Endothelial cell of umbilical vein (primary cell): Measurements from ENCODE around the gene PCMTD2. TPM values are rescaled to one million over a fixed set of nuclear protein-coding genes. Genes with fewer than 3 reads are reported as not detected.
"Not testable (repeated sequence)": the region's sequence is repeated elsewhere in the genome, so short reads cannot be mapped to it uniquely, and the experiment has no call there.

Experiments used
- BruUV-seq: library from RNA; stranded (reverse); fragments of 400-500 nt; replicated peaks from 2 replicates; lab custom pipeline; 2021; lab: Mats Ljungman, UMichigan
- CTCF ChIA-PET: fragments of 300-600, 350-600 bp; sonication (Branson Sonifier 250); formaldehyde crosslinking; loops from one replicate; lab custom pipeline; 2021; ENCODE audit warnings: antibody characterized with exemption, inconsistent platforms; lab: Charles Lee
- POLR2A ChIA-PET: fragments of 300-600, 350-600 bp; sonication (Branson Sonifier 250); formaldehyde crosslinking; loops from one replicate; lab custom pipeline; 2021; ENCODE audit warnings: antibody characterized with exemption, inconsistent platforms; lab: Charles Lee
- DNase-seq: peaks from one replicate; pipeline ENCODE4 v3.0.0-alpha.2; 2011; ENCODE audit warnings: low read depth, low spot score
- FAIRE-seq: peaks from 2 replicates; lab custom pipeline; 2011; peaks lifted over from hg19 to GRCh38; lab: Jason Lieb, UNC
- H2AFZ ChIP-seq: 2 replicates; pipeline ENCODE4 v1.6.0; 2012; ENCODE audit warnings: low read depth, low read length, control low read depth, inconsistent platforms
- H3K27ac ChIP-seq: 2 replicates; pipeline ENCODE4 v1.5.1; 2011; ENCODE audit warnings: low read depth, mild to moderate bottlenecking, control low read depth, low read length, moderate library complexity; ENCODE audit not compliant: insufficient read depth
- H3K27me3 ChIP-seq, 2 experiments: 2 replicates each; pipeline versions ENCODE4 v1.6.0 to v1.6.1; 2011; ENCODE audit warnings: low read length in 2 of 2, mixed read lengths in 1 of 2; ENCODE audit not compliant: control insufficient read depth in 2 of 2, insufficient read depth in 2 of 2
- H3K36me3 ChIP-seq, 2 experiments: 2 replicates in 1 of 2; 3 replicates in 1 of 2; pipeline ENCODE4 v1.5.1; 2011; ENCODE audit warnings: low read length in 2 of 2, mild to moderate bottlenecking in 1 of 2, moderate library complexity in 1 of 2; ENCODE audit not compliant: control insufficient read depth in 2 of 2, insufficient read depth in 2 of 2; ENCODE audit errors: extremely low read depth in 1 of 2
- H3K4me1 ChIP-seq: 3 replicates; pipeline ENCODE4 v1.5.1; 2011; ENCODE audit warnings: mild to moderate bottlenecking, low read length; ENCODE audit not compliant: control insufficient read depth, insufficient read depth; ENCODE audit errors: extremely low read depth
- H3K4me2 ChIP-seq: 2 replicates; pipeline ENCODE4 v1.6.1; 2011; ENCODE audit warnings: low read length, control low read depth, mixed read lengths; ENCODE audit not compliant: insufficient read depth
- H3K4me3 ChIP-seq, 3 experiments: fragments of 200-600 bp in 1 of 3; sonication (generic), shearing (Covaris generic) in 1 of 3; replicated peaks in 1 of 3; 2 replicates each; pipeline ENCODE4 v1.5.1; 2011 to 2016; ENCODE audit warnings: control low read depth in 3 of 3, low read length in 3 of 3, mild to moderate bottlenecking in 2 of 3, inconsistent platforms in 1 of 3, low read depth in 1 of 3, moderate library complexity in 1 of 3; ENCODE audit not compliant: insufficient read depth in 1 of 3
- H3K79me2 ChIP-seq: 2 replicates; pipeline ENCODE4 v1.6.0; 2012; ENCODE audit warnings: low read length, inconsistent platforms; ENCODE audit not compliant: control insufficient read depth, insufficient read depth
- H3K9ac ChIP-seq: replicated peaks from 2 replicates; pipeline ENCODE3; 2011; ENCODE audit warnings: low read length, control low read depth; ENCODE audit not compliant: insufficient read depth; ENCODE audit errors: extremely low read depth
- H3K9me1 ChIP-seq: replicated peaks from 3 replicates; pipeline ENCODE4 v1.6.0; 2011; ENCODE audit warnings: mild to moderate bottlenecking, low read length; ENCODE audit not compliant: control insufficient read depth, insufficient read depth; ENCODE audit errors: extremely low read depth
- H3K9me3 ChIP-seq: replicated peaks from 2 replicates; pipeline ENCODE4 v1.5.1; 2012; ENCODE audit warnings: low read length, inconsistent platforms; ENCODE audit not compliant: control insufficient read depth, insufficient read depth
- H4K20me1 ChIP-seq: replicated peaks from 2 replicates; pipeline ENCODE3; 2011; ENCODE audit warnings: mild to moderate bottlenecking, low read length; ENCODE audit not compliant: control insufficient read depth, insufficient read depth; ENCODE audit errors: extremely low read depth
- dilution Hi-C: fragments of 300-500 bp; cut with MboI; formaldehyde crosslinking; loops from one replicate; pipeline ENCODE4 v1.15.0; 2019; ENCODE audit warnings: low sequenced_read_pairs; ENCODE audit not compliant: extremely low pct_ligation_motif_present
- intact Hi-C: fragments of 100-400 bp; cut with micrococcal nuclease; formaldehyde crosslinking; loops from one replicate; pipeline ENCODE4 v1.10.0; 2022
- polyA plus RNA-seq, 4 experiments: library from polyadenylated mRNA; depleted of rRNA in 3 of 4; stranded (reverse) in 3 of 4; unstranded in 1 of 4; fragments of >200 nt; gene quantifications; 2 replicates each; pipeline versions ENCODE4 v1.2.1 to v1.2.3, GENCODE V29; 2011 to 2012; ENCODE audit warnings: missing spikeins in 1 of 4
- total RNA-seq: library from RNA; stranded (reverse); gene quantifications from 2 replicates; pipeline ENCODE4 v1.2.3, GENCODE V29; 2021
- TF ChIP-seq, protein P1 (sequence below), 2 donors: IDR thresholded peaks; 1 replicate in 1 of 2; 2 replicates in 1 of 2; pipeline ENCODE4 v1.5.1; 2011; ENCODE audit warnings: low read length in 2 of 2, mild to moderate bottlenecking in 2 of 2, moderate library complexity in 2 of 2, control low read depth in 1 of 2, inconsistent platforms in 1 of 2, low read depth in 1 of 2; ENCODE audit not compliant: insufficient read depth in 1 of 2; ENCODE audit errors: extremely low read depth in 1 of 2

PCMTD2 gene
- total and polyA plus RNA-seq, 2 donors (not counting 3 experiments of a cell fraction or from before 2014, with no cell fraction given), result 27.4 to 45.7 TPM

DNA sequence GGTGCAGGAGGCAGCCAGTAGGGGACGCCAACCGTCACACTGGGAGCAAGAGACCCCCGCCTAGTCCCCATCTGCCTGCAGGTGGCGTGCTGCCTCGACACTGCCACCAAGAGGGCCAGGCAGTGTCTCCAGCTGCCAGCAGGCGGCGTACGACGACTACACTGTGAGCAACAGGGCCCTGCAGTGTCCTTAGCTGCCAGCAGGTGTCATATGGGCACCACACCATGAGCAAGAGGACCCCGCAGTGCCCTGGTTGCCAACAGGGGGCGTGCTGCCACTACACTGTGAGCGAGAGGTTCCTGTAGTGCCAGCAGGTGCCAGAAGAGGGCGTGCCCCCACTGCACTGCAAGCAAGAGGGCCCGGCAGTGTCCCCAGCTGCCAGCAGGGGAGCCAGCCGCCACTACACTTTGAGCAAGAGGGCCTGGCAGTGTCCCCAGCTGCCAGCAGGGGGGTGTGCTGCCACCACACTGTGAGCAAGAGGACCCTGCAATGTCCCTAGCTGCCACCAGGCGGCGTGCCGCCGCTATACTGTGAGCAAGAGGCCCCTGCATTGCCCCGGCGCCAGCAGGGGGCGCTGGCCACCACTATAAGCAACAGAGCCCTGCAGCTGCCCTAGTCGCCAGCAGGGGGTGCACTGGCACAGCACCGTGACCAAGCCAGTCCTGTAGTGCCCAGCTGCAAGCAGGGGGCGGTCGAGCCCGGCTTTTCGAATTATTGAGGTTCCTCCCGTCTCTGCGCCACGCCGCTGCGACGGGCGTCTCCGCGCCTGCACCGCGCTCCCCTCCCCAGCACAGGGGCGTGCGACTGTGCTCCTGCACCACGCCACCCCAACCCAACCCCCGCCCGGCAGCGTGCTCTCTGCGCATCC is 30.3 kb downstream of the PCMTD2 start:
- H3K4me3 ChIP-seq, H3K4me2 ChIP-seq, POLR2A ChIA-PET, intact Hi-C loops, H3K9me3 ChIP-seq, H3K9me1 ChIP-seq, FAIRE-seq, H3K4me1 ChIP-seq, H2AFZ ChIP-seq, BruUV-seq, H3K9ac ChIP-seq, H3K79me2 ChIP-seq, H3K27ac ChIP-seq, H3K36me3 ChIP-seq, H3K27me3 ChIP-seq, H4K20me1 ChIP-seq, dilution Hi-C loops: not testable (repeated sequence)
- peak; percentile 35 for DNase-seq
- CTCF ChIA-PET, result interaction anchor here (1.2 kb wide), 1 partner anchor 63 kb away, joined by 3 read pairs; no protein-coding TSS in a partner anchor
- TF ChIP-seq, protein P1, sequence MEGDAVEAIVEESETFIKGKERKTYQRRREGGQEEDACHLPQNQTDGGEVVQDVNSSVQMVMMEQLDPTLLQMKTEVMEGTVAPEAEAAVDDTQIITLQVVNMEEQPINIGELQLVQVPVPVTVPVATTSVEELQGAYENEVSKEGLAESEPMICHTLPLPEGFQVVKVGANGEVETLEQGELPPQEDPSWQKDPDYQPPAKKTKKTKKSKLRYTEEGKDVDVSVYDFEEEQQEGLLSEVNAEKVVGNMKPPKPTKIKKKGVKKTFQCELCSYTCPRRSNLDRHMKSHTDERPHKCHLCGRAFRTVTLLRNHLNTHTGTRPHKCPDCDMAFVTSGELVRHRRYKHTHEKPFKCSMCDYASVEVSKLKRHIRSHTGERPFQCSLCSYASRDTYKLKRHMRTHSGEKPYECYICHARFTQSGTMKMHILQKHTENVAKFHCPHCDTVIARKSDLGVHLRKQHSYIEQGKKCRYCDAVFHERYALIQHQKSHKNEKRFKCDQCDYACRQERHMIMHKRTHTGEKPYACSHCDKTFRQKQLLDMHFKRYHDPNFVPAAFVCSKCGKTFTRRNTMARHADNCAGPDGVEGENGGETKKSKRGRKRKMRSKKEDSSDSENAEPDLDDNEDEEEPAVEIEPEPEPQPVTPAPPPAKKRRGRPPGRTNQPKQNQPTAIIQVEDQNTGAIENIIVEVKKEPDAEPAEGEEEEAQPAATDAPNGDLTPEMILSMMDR (IDR thresholded peaks at IDR 0.05; ENCODE audit: extremely low read depth in 1 of 2, insufficient read depth in 1 of 2, low read depth in 1 of 2, low read length in 2 of 2), result peak; percentile 75 to 77

GRCh38 chr20:64286447-64287263 is 31.1 kb downstream of the PCMTD2 start:
- H3K4me1 ChIP-seq, H3K4me3 ChIP-seq, H3K79me2 ChIP-seq, H3K27me3 ChIP-seq, H3K4me2 ChIP-seq, DNase-seq, H3K9me1 ChIP-seq, H4K20me1 ChIP-seq, H3K27ac ChIP-seq, dilution Hi-C loops, H2AFZ ChIP-seq, H3K9ac ChIP-seq, BruUV-seq, H3K36me3 ChIP-seq, intact Hi-C loops, H3K9me3 ChIP-seq, POLR2A ChIA-PET: not testable (repeated sequence)
- CTCF ChIA-PET, result interaction anchor here (1.2 kb wide), 1 partner anchor 64 kb away, joined by 3 read pairs; no protein-coding TSS in a partner anchor
- peak; percentile 83 for FAIRE-seq

- H3K9ac ChIP-seq, POLR2A ChIA-PET, H3K4me1 ChIP-seq, intact Hi-C loops, H3K9me1 ChIP-seq, H3K9me3 ChIP-seq, H4K20me1 ChIP-seq, DNase-seq, H3K4me3 ChIP-seq, H3K27me3 ChIP-seq, BruUV-seq, CTCF ChIA-PET, H3K4me2 ChIP-seq, dilution Hi-C loops, H3K79me2 ChIP-seq, H2AFZ ChIP-seq, H3K36me3 ChIP-seq, H3K27ac ChIP-seq, FAIRE-seq: not testable (repeated sequence)
Measured at GRCh38 chr20:64287264-64287590, 31.7 kb downstream of the PCMTD2 start.
